Activated T-cell treated with anti-CD3 and anti-CD28 coated beads, Interleukin-2, amount 50 U/mL, for 24 hours (primary cell): ENCODE data around the gene VPS29.
"Not testable (repeated sequence)": the region's sequence is repeated elsewhere in the genome, so short reads cannot be mapped to it uniquely, and the experiment has no call there.

Source experiments
- DNase-seq: peaks from one replicate; pipeline ENCODE4 v3.0.0-alpha.2; 2020
- H3K27ac Mint-ChIP-seq: 2 replicates; pipeline ENCODE4 v1.8.0; 2020; ENCODE audit warnings: mild to moderate bottlenecking, mixed read lengths
- H3K27me3 Mint-ChIP-seq: 2 replicates; pipeline ENCODE4 v1.8.0; 2020; ENCODE audit warnings: mixed read lengths
- H3K36me3 Mint-ChIP-seq: 2 replicates; pipeline ENCODE4 v1.8.0; 2020; ENCODE audit warnings: low read depth, mixed read lengths
- H3K4me1 Mint-ChIP-seq: 2 replicates; pipeline ENCODE4 v1.8.0; 2020; ENCODE audit warnings: low read depth, mixed read lengths
- H3K4me3 Mint-ChIP-seq: 2 replicates; pipeline ENCODE4 v1.8.0; 2020; ENCODE audit warnings: mild to moderate bottlenecking, moderate library complexity, mixed read lengths
- H3K9me3 Mint-ChIP-seq: 2 replicates; pipeline ENCODE4 v1.8.0; 2020; ENCODE audit warnings: mixed read lengths

VPS29 gene

DNA sequence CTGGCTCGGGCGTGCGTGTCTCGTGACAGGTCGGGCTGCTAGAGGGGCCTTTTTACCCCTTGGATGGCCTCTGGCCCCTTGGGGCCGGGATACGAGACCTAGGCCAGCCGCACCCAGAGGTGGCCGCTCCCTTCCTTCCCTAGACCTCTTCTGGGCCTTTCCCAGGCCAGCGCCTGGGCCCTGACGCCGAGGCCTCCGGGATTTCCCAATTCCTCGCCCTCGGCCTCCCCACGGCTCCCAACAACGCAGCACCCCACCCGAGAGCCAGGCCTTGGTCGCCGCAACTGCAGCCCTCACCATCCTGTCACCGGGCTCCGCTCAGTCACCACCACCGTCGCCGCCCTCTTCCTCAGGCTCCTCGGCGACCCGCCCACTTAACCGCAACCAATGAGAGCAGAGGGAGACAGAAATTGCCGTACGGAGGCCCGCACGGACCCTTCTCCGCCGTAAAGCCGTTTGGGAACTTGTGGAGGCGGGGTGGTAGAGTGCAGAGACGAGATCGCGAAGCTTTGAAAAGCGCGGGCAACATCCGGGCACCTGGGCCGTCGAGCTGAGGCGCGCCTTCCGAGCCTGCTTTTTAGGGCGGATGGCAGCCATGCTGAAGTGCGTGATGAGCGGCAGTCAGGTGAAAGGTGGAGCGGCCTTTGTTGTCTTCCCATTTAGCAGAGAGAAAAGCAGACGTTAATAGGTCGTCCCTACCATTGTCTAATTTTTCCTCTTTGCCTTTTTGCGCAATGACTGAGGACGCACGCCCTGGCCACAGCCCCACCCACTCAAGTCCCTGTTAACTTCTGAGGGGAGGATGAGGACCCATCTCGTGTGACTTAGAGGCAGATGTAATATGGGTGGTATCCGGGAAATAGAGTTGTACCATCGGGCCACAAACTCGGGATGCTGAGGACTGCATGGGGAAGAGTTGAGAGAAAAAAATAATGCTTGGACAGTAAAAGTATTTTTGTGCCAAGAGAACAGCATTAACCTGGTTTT, at the start of gene VPS29, which contains the start of gene RAD9B:
VPS29 (minus strand) TSS at position 360 of the 987 bp plus-strand sequence; CDS start at position 300, 60 bp downstream.
RAD9B (plus strand) TSS at position 580 of the 987 bp plus-strand sequence; CDS start at position 587, 7 bp downstream.
- peak within 1 kb of the TSS; percentile 98 for H3K27ac Mint-ChIP-seq

DNA sequence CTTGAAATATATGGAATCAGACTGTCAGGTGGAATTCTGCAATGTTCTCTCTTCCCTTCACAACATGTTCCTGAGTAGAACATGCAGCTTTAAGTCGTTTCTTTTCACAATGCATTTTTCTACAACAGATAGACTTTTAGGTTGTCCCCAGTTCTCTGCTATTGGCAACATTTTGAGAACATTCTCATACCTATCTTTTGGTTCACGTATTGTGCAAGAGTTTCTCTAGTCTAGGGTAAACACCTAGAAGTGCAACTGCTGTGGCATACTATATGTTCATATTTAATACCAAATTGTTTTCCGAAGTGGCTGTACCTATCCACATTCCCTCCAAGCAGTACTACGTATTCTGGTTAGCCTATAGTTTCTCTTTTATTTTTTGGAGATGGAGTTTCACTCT, 49.1 kb upstream of the VPS29 start:
- peaks cover 57% of the 10 kb centered on the region for H3K4me1 Mint-ChIP-seq
- H3K4me3 Mint-ChIP-seq: no peak overlapping the region
- DNase-seq: no peak
- H3K27ac Mint-ChIP-seq: peak overlapping the region; percentile 13
- H3K9me3 Mint-ChIP-seq: no peaks in the 10 kb centered on the region
- peaks cover 58% of the 10 kb centered on the region for H3K36me3 Mint-ChIP-seq
- no peaks in the 10 kb centered on the region for H3K27me3 Mint-ChIP-seq

More for the DNA sequence above, at the start of gene VPS29, which contains the start of gene RAD9B:
- Mint-ChIP-seq H3K27me3 (no peaks in the 10 kb centered on the region), H3K9me3 (peaks cover 8% of the 10 kb centered on the region), H3K4me3 (peak within 1 kb of the TSS; percentile 96), H3K36me3 (peaks cover 49% of the 10 kb centered on the region), H3K4me1 (peaks cover 39% of the 10 kb centered on the region)
- DNase-seq: peak; percentile 97

- peak overlapping the region; percentile 56 for H3K27ac Mint-ChIP-seq
- peaks cover 69% of the 10 kb centered on the region for H3K36me3 Mint-ChIP-seq
- no peak overlapping the region for H3K4me3 Mint-ChIP-seq
- H3K9me3 Mint-ChIP-seq: no peaks in the 10 kb centered on the region
- no peaks in the 10 kb centered on the region for H3K27me3 Mint-ChIP-seq
- H3K4me1 Mint-ChIP-seq: peaks cover 54% of the 10 kb centered on the region
- DNase-seq: no peak
Measured at GRCh38 chr12:110549716-110550115, 47.8 kb upstream of the VPS29 start.

GRCh38 chr12:110548678-110549077, 46.8 kb upstream of the VPS29 start:
- H3K27ac Mint-ChIP-seq: peak overlapping the region; percentile 65
- no peaks in the 10 kb centered on the region for H3K9me3 Mint-ChIP-seq
- no peaks in the 10 kb centered on the region for H3K27me3 Mint-ChIP-seq
- DNase-seq: no peak
- no peak overlapping the region for H3K4me3 Mint-ChIP-seq
- peaks cover 79% of the 10 kb centered on the region for H3K36me3 Mint-ChIP-seq
- peaks cover 54% of the 10 kb centered on the region for H3K4me1 Mint-ChIP-seq

- Mint-ChIP-seq H3K4me1 (peaks cover 66% of the 10 kb centered on the region), H3K4me3 (no peak overlapping the region), H3K27me3 (no peaks in the 10 kb centered on the region), H3K36me3 (peaks cover 92% of the 10 kb centered on the region), H3K9me3 (no peaks in the 10 kb centered on the region), H3K27ac (peak overlapping the region; percentile 39)
- DNase-seq: no peak
Measured at GRCh38 chr12:110547090-110547489, 45.2 kb upstream of the VPS29 start.

DNA sequence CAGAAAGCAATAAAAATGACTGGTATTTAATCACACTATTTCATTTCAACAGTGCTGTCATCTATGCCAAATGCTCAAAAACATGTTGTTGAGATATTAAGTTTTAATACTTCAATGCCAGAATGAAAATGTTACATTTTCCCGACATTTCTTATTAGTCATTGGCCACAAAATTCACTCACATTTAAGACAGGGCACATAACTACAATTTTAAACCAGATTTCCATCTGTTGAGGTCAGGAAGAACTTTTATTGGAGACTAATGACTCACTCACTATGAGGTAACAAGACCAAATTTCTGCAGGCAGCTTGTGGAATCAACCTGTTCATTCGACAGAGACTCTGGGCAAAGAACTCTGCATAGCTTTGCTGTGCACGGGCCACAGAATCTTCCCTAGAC, 44.4 kb upstream of the VPS29 start:
- DNase-seq: no peak
- Mint-ChIP-seq H3K9me3 (no peaks in the 10 kb centered on the region), H3K27me3 (no peaks in the 10 kb centered on the region), H3K36me3 (peaks cover 90% of the 10 kb centered on the region), H3K4me1 (peaks cover 64% of the 10 kb centered on the region), H3K27ac (no peak overlapping the region), H3K4me3 (no peak overlapping the region)

DNA sequence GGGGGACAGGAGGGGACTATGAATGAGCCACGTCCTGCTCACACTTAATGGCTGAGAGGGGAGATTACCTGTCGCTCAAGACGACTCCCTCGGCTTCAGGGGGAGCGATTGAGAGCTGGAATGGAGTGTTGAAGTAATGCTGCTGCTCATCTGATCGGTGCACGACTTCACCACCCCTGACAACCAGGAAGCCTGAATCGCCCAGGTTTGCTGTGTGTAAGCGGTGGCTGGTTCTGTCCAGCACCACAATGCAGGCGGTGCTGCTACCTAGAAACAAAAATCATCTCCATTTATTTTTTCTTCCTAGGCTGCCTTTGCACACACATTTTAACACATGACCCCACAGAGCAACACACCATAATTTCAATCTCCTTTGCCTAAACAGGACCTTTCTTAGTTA, 43.9 kb upstream of the VPS29 start:
- Mint-ChIP-seq H3K27ac (no peak overlapping the region), H3K9me3 (no peaks in the 10 kb centered on the region), H3K4me1 (peaks cover 61% of the 10 kb centered on the region), H3K27me3 (no peaks in the 10 kb centered on the region), H3K4me3 (no peak overlapping the region), H3K36me3 (peaks cover 89% of the 10 kb centered on the region)
- DNase-seq: no peak

DNA sequence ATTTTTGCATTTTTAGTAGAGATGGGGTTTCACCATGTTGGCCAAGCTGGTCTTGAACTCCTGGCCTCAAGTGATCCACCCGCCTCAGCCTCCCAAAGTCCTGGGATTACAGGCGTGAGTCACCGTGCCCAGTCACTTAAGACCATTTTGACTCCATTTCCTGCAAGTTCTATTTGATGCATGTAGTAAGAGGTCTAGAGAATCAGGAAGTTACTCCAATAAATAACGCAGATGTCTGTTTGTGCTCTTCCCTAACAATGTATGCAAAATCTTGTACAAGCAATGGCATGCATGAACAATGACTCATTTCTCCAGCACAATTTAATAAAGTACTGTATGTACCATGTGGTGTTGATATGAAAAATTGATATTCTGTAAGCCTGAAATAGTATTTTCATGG, 43.3 kb upstream of the VPS29 start:
- not testable (repeated sequence) for H3K9me3 Mint-ChIP-seq, H3K4me3 Mint-ChIP-seq, H3K27me3 Mint-ChIP-seq, DNase-seq
- peaks cover 88% of the 10 kb centered on the region for H3K36me3 Mint-ChIP-seq
- H3K4me1 Mint-ChIP-seq: peaks cover 60% of the 10 kb centered on the region
- H3K27ac Mint-ChIP-seq: peak overlapping the region; percentile 67

DNA sequence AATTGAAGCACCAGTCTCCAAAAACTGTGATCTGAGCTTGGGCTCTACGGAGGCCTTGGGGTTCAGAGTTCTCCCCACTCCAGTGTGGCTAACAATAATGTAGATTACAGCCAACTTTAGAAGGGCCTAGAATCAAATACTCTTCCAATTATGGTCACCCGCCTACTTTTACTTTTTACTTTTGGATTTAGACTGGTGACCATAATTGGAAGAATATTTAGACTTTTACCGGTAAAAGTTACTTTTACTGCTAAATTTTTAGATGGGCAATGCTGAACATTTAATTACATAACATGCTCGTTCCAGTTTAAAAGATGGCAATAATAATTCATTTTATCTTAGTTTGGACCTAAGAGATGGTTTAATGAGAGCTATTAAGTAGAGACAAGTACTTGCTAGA, 42.1 kb upstream of the VPS29 start:
- Mint-ChIP-seq H3K4me1 (peaks cover 66% of the 10 kb centered on the region), H3K27me3 (no peaks in the 10 kb centered on the region), H3K27ac (peak overlapping the region; percentile 15), H3K9me3 (no peaks in the 10 kb centered on the region), H3K4me3 (no peak overlapping the region), H3K36me3 (peaks cover 89% of the 10 kb centered on the region)
- no peak for DNase-seq

DNA sequence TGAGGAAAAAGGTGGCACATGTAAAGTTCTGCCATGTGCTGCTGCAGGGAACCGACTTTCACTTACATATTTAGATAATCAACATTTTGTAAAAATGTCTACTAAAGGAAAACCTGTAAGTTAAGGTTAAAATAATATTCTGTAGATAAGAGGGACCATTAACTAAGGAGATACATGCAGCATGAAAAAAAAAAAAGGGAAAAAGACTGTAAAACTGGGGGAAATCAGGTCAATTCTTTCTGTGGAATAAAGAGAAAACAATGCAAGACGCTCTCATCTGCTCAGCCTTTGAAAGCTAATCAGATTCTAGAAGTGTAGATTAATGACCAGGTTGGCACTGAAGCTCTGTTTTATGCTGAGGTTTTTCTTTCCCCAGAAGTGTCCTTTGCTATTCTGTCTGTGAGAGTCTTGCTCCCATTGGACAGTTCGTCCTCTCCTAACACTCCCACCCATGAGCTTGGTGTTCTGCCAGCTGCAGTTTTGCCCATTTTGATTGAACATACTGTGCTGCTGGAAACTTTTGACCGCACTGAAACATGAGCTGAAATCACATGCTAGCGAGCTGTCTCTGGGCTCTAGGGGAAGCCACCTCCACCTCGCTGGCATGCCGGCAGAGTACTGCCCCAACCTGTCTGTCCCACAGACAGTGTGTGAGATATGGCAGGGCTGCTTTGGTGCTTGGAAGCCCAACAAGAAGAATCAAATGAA, 41.5 kb upstream of the VPS29 start:
- Mint-ChIP-seq H3K27me3 (no peaks in the 10 kb centered on the region), H3K4me3 (no peak overlapping the region), H3K36me3 (peaks cover 89% of the 10 kb centered on the region), H3K27ac (peak overlapping the region; percentile 72), H3K9me3 (no peaks in the 10 kb centered on the region), H3K4me1 (peaks cover 61% of the 10 kb centered on the region)
- DNase-seq: no peak

DNA sequence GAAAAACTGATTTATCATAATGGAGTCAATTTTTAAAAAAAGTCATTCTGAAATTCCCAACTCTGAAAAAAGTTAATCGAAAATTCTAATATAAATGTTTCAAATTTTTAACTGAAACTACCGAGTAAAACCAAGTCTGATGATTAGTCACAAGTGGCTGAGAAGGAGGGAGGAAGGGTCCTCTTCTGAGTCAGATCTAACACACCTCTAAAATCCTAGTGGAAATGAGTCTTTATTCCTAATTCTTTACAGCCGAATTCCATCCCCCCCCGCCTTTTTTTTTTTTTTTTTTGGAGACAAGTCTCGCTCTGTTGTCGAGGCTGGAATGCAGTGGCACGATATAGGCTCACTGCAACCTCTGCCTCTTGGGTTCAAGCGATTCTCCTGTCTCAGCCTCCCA, 38.1 kb upstream of the VPS29 start:
- Mint-ChIP-seq H3K27ac (peak overlapping the region; percentile 80), H3K4me3 (no peak overlapping the region), H3K36me3 (peaks cover 94% of the 10 kb centered on the region)

GRCh38 chr12:110538869-110539622, 37.1 kb upstream of the VPS29 start:
- Mint-ChIP-seq H3K4me3 (no peak overlapping the region), H3K4me1 (peaks cover 59% of the 10 kb centered on the region), H3K9me3 (no peaks in the 10 kb centered on the region), H3K27me3 (no peaks in the 10 kb centered on the region), H3K36me3 (peaks cover 96% of the 10 kb centered on the region), H3K27ac (peak overlapping the region; percentile 57)
- no peak for DNase-seq

More for the DNA sequence above, 38.1 kb upstream of the VPS29 start:
- Mint-ChIP-seq H3K27me3 (no peaks in the 10 kb centered on the region), H3K9me3 (no peaks in the 10 kb centered on the region), H3K4me1 (peaks cover 50% of the 10 kb centered on the region)
- DNase-seq: no peak

GRCh38 chr12:110537605-110538409, 35.9 kb upstream of the VPS29 start:
- no peak for DNase-seq

More at GRCh38 chr12:110537605-110538409, 35.9 kb upstream of the VPS29 start:
- peaks cover 58% of the 10 kb centered on the region for H3K4me1 Mint-ChIP-seq
- H3K27me3 Mint-ChIP-seq: no peaks in the 10 kb centered on the region
- H3K27ac Mint-ChIP-seq: peak overlapping the region; percentile 77
- peaks cover 93% of the 10 kb centered on the region for H3K36me3 Mint-ChIP-seq
- H3K4me3 Mint-ChIP-seq: no peak overlapping the region
- H3K9me3 Mint-ChIP-seq: no peaks in the 10 kb centered on the region
